IMR-90 (cell line): ENCODE measurements around the gene NPNT. TPM values are rescaled to one million over a fixed set of nuclear protein-coding genes. Genes with fewer than 3 reads are reported as not detected.

ENCODE experiments used
- ATAC-seq: fragments of 200-7000 bp; cut with Tn5 transposase; 2 replicates; pipeline ENCODE4 v1.9.1; 2020; ENCODE audit warnings: low read depth, mild to moderate bottlenecking, moderate library complexity
- BruUV-seq: library from RNA; stranded (reverse); fragments of 400-500 nt; replicated peaks from 2 replicates; lab custom pipeline; 2021; lab: Mats Ljungman, UMichigan
- CTCF ChIA-PET: fragments of 300-600 bp; formaldehyde crosslinking; extraction: SDS; loops from one replicate; lab custom pipeline; 2021; ENCODE audit warnings: antibody characterized with exemption; lab: Yijun Ruan, JAX
- POLR2A ChIA-PET: fragments of 300-600 bp; sonication (Branson Sonifier 250); formaldehyde crosslinking; loops from one replicate; lab custom pipeline; 2022; ENCODE audit warnings: antibody characterized with exemption; ENCODE audit not compliant: unreplicated experiment; lab: Charles Lee
- DNase-seq: peaks from one replicate; pipeline ENCODE4 v3.0.0; 2013
- H2AFZ ChIP-seq: replicated peaks from 2 replicates; pipeline ENCODE3; 2013; ENCODE audit warnings: low read length, mild to moderate bottlenecking; ENCODE audit not compliant: poor library complexity
- H2AK5ac ChIP-seq: 2 replicates; pipeline ENCODE4 v1.6.1; 2013; ENCODE audit warnings: low read depth, low read length, inconsistent platforms
- H2AK9ac ChIP-seq: replicated peaks from 2 replicates; pipeline ENCODE3; 2013; ENCODE audit warnings: mild to moderate bottlenecking, low read depth, low read length, moderate library complexity; ENCODE audit not compliant: poor library complexity
- H2BK120ac ChIP-seq: 2 replicates; pipeline ENCODE4 v1.6.1; 2013; ENCODE audit warnings: low read depth, low read length, inconsistent platforms
- H2BK15ac ChIP-seq: 3 replicates; pipeline ENCODE4 v1.6.1; 2013; ENCODE audit warnings: low read depth, low read length, inconsistent platforms
- H2BK20ac ChIP-seq: 2 replicates; pipeline ENCODE4 v1.6.1; 2013; ENCODE audit warnings: low read depth, mild to moderate bottlenecking, inconsistent platforms, low read length, moderate library complexity
- H2BK5ac ChIP-seq: 2 replicates; pipeline ENCODE4 v1.6.1; 2013; ENCODE audit warnings: mild to moderate bottlenecking, low read depth, low read length, inconsistent platforms; ENCODE audit not compliant: poor library complexity, severe bottlenecking
- H3K14ac ChIP-seq: replicated peaks from 2 replicates; pipeline ENCODE4 v1.6.1; 2013; ENCODE audit warnings: low read depth, low read length, inconsistent platforms
- H3K18ac ChIP-seq: 2 replicates; pipeline ENCODE4 v1.6.1; 2013; ENCODE audit warnings: low read depth, low read length, control low read depth
- H3K23ac ChIP-seq: 2 replicates; pipeline ENCODE4 v1.6.1; 2013; ENCODE audit warnings: low read depth, low read length, inconsistent platforms
- H3K27ac ChIP-seq: 2 replicates; pipeline ENCODE4 v1.5.1; 2013; ENCODE audit warnings: mild to moderate bottlenecking, control low read depth, low read length; ENCODE audit not compliant: insufficient read depth
- H3K27me3 ChIP-seq: 2 replicates; pipeline ENCODE4 v1.6.1; 2013; ENCODE audit warnings: low read length; ENCODE audit not compliant: control insufficient read depth, insufficient read depth
- H3K36me3 ChIP-seq: 2 replicates; pipeline ENCODE4 v1.6.1; 2013; ENCODE audit warnings: low read length, mixed read lengths; ENCODE audit not compliant: control insufficient read depth, insufficient read depth
- H3K4ac ChIP-seq: 2 replicates; pipeline ENCODE4 v1.6.1; 2013; ENCODE audit warnings: low read depth, low read length, inconsistent platforms
- H3K4me1 ChIP-seq: 2 replicates; pipeline ENCODE4 v1.6.1; 2013; ENCODE audit warnings: low read length, mixed read lengths; ENCODE audit not compliant: control insufficient read depth, insufficient read depth
- H3K4me2 ChIP-seq: 2 replicates; pipeline ENCODE4 v1.6.1; 2013; ENCODE audit warnings: low read depth, mild to moderate bottlenecking, control low read depth, low read length, moderate library complexity
- H3K4me3 ChIP-seq: 2 replicates; pipeline ENCODE4 v1.5.1; 2013; ENCODE audit warnings: low read depth, mild to moderate bottlenecking, control low read depth, low read length, moderate library complexity; ENCODE audit not compliant: insufficient read depth
- H3K56ac ChIP-seq: 2 replicates; pipeline ENCODE4 v1.6.1; 2013; ENCODE audit warnings: low read length, inconsistent platforms; ENCODE audit not compliant: insufficient read depth; ENCODE audit errors: extremely low read depth
- H3K79me1 ChIP-seq, 2 experiments: 2 replicates each; pipeline ENCODE4 v1.6.1; 2013; ENCODE audit warnings: low read length in 2 of 2, inconsistent platforms in 1 of 2, low read depth in 1 of 2
- H3K9ac ChIP-seq: 2 replicates; pipeline ENCODE4 v1.6.1; 2013; ENCODE audit warnings: low read depth, low read length, control low read depth
- H3K9me1 ChIP-seq: 2 replicates; pipeline ENCODE4 v1.6.1; 2013; ENCODE audit warnings: low read length, inconsistent platforms; ENCODE audit not compliant: insufficient read depth
- H3K9me3 ChIP-seq: 2 replicates; pipeline ENCODE4 v1.6.1; 2013; ENCODE audit warnings: low read length; ENCODE audit not compliant: control insufficient read depth, insufficient read depth
- H4K20me1 ChIP-seq: 2 replicates; pipeline ENCODE4 v1.6.1; 2013; ENCODE audit warnings: low read length, inconsistent platforms; ENCODE audit not compliant: insufficient read depth
- H4K5ac ChIP-seq: 2 replicates; pipeline ENCODE4 v1.6.1; 2013; ENCODE audit warnings: mild to moderate bottlenecking, low read depth, low read length, control low read depth
- H4K8ac ChIP-seq, 2 experiments: 2 replicates each; pipeline ENCODE4 v1.6.1; 2013; ENCODE audit warnings: low read depth in 2 of 2, low read length in 2 of 2, control low read depth in 1 of 2, inconsistent platforms in 1 of 2
- H4K91ac ChIP-seq: 2 replicates; pipeline ENCODE4 v1.6.1; 2013; ENCODE audit warnings: low read depth, low read length, inconsistent platforms; ENCODE audit not compliant: insufficient read depth
- MXI1 ChIP-seq: IDR thresholded peaks from 2 replicates; pipeline ENCODE4 v1.6.1; 2012; ENCODE audit warnings: low read depth, mild to moderate bottlenecking, low read length, moderate library complexity, borderline replicate concordance
- WGBS, 2 experiments: methylation state at CpG; one replicate each; pipeline versions ENCODE4 v1.1.5 to v1.1.7; 2013; ENCODE audit warnings: missing lambda C conversion rate in 2 of 2; ENCODE audit not compliant: insufficient read length in 1 of 2; ENCODE audit errors: extremely low coverage in 2 of 2; 5-methylcytosine and 5-hydroxymethylcytosine counted together
- dilution Hi-C: fragments of 300-500 bp; cut with HindIII; formaldehyde crosslinking; loops from one replicate; pipeline ENCODE4 v1.14.3; 2018; ENCODE audit warnings: low sequenced_read_pairs; ENCODE audit not compliant: unreplicated experiment
- in situ Hi-C: fragments of 300-500 bp; cut with MboI; formaldehyde crosslinking; loops from 3 replicates; pipeline ENCODE4 v1.14.3; 2019; ENCODE audit warnings: low sequenced_read_pairs, inconsistent platforms, mixed read lengths
- intact Hi-C: fragments of 100-400 bp; cut with micrococcal nuclease; formaldehyde crosslinking; loops from 2 replicates; pipeline ENCODE4 v1.10.0; 2022
- polyA plus RNA-seq, 3 experiments: library from polyadenylated mRNA; depleted of rRNA; stranded (reverse); fragments of >200 nt; gene quantifications; 2 replicates each; pipeline ENCODE4 v1.2.3, GENCODE V29; 2012; ENCODE audit warnings: low replicate concordance in 1 of 3
- total RNA-seq: library from RNA; depleted of rRNA; stranded (reverse); fragments of >200 nt; gene quantifications from 2 replicates; pipeline ENCODE4 v1.2.3, GENCODE V29; 2012

Gene NPNT
- total and polyA plus RNA-seq, 2 of the 4 experiments (the other 2 are of a cell fraction): not detected

- CTCF ChIA-PET: no interaction called here
- in situ Hi-C loops: no loop called here
Observed at GRCh38 chr4:106011387-106011786, 116.1 kb downstream of the NPNT start.

More at GRCh38 chr4:106011387-106011786, 116.1 kb downstream of the NPNT start:
- H2BK15ac ChIP-seq: no peak overlapping the region
- H3K27me3 ChIP-seq: no peaks in the 10 kb centered on the region
- intact Hi-C loops (no loop called here), dilution Hi-C loops (no loop called here)
- H3K9me1 ChIP-seq: no peaks in the 10 kb centered on the region
- no peak for TF ChIP-seq MXI1
- H3K18ac ChIP-seq: no peak overlapping the region
- no peak overlapping the region for H3K9ac ChIP-seq
- POLR2A ChIA-PET: interaction anchor here (0.6 kb wide), 1 partner anchor 781 kb away, joined by 3 read pairs; no protein-coding TSS in a partner anchor
- H4K20me1 ChIP-seq: no peaks in the 10 kb centered on the region
- no peak overlapping the region for H4K91ac ChIP-seq
- no TSS peak for BruUV-seq
- no peaks in the 10 kb centered on the region for H3K4me1 ChIP-seq
- ATAC-seq (no peak), DNase-seq (no peak)
- no CpG with 5 or more reads among the region's 1 CpG for WGBS, 2 experiments
- no peak overlapping the region for H3K4me3 ChIP-seq
- H4K5ac ChIP-seq: no peak overlapping the region
- H2BK5ac ChIP-seq: no peak overlapping the region
- H3K9me3 ChIP-seq: 0 out of 2 replicates have a peak, but pooled peaks cover 3% of the 10 kb centered on the region
- H2AK9ac ChIP-seq: no peak overlapping the region
- H2BK120ac ChIP-seq: no peak overlapping the region
- H3K23ac ChIP-seq: no peak overlapping the region
- no peak overlapping the region for H3K4me2 ChIP-seq
- H3K14ac ChIP-seq: no peak overlapping the region
- no peaks in the 10 kb centered on the region for H3K79me1 ChIP-seq
- no peak overlapping the region for H2BK20ac ChIP-seq
- H2AFZ ChIP-seq: no peak overlapping the region
- no peak overlapping the region for H4K8ac ChIP-seq
- no peak overlapping the region for H3K4ac ChIP-seq
- no peaks in the 10 kb centered on the region for H3K36me3 ChIP-seq
- no peak overlapping the region for H2AK5ac ChIP-seq
- no peak overlapping the region for H3K56ac ChIP-seq
- H3K27ac ChIP-seq: no peak overlapping the region
